HG03196 (cell line): ENCODE measurements around the gene SQOR.

ENCODE experiments used
- ATAC-seq: cut with Tn5 transposase; IDR thresholded peaks from one replicate; pipeline ENCODE4 v1.9.1; 2021; ENCODE audit not compliant: unreplicated experiment

Gene SQOR

GRCh38 chr15:45704329-45705249, 69.8 kb downstream of the SQOR start:
- ATAC-seq: no peak

- peak; percentile 85 for ATAC-seq
These were observed 71.0 kb downstream of the SQOR start for GRCh38 chr15:45705510-45706473.

- ATAC-seq: no peak
These were observed 75.8 kb downstream of the SQOR start for GRCh38 chr15:45710657-45711056.

- ATAC-seq: no peak
These were observed 80.0 kb downstream of the SQOR start for GRCh38 chr15:45714590-45715488.

GRCh38 chr15:45715528-45715927, 80.7 kb downstream of the SQOR start:
- ATAC-seq: no peak

GRCh38 chr15:45719490-45719889, 84.7 kb downstream of the SQOR start:
- ATAC-seq: no peak

GRCh38 chr15:45720183-45720582, 85.4 kb downstream of the SQOR start:
- no peak for ATAC-seq

- ATAC-seq: no peak
These were observed 93.8 kb downstream of the SQOR start for GRCh38 chr15:45728641-45729040.

GRCh38 chr15:45729141-45729540, 94.3 kb downstream of the SQOR start:
- no peak for ATAC-seq

GRCh38 chr15:45731343-45731742, 96.5 kb downstream of the SQOR start:
- no peak for ATAC-seq

- ATAC-seq: no peak
These were observed 97.8 kb downstream of the SQOR start for GRCh38 chr15:45732662-45733061.

- ATAC-seq: no peak
These were observed 99.5 kb downstream of the SQOR start for GRCh38 chr15:45734260-45734711.
